Raji (cell line): ENCODE results near the gene FUT8.

Experiments
- POLR2A ChIP-seq: IDR thresholded peaks from 2 replicates; pipeline ENCODE4 v1.6.1; 2011; ENCODE audit warnings: low read depth, low read length, control low read depth; ENCODE audit not compliant: insufficient read depth

Gene FUT8

DNA sequence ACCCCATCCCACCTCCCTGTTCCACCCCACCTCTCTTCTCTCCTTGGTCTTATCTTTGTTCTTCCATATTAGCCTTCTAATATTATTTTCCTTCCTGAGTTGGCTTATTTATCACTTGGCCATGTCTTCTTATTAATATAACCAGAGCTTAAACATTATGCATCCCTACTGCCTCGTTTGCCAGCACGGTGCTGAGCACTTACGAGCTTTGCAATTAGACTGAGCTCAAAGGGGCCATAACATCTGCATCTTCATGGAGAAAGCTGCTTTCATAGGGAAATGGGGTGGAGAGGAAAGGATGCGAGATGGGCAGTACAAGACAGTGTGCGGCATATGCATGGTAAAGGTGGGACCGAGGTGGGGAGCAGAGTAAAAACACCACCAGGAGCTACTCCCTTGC lies 342.8 kb downstream of the FUT8 start:
- TF ChIP-seq POLR2A = no peak

DNA sequence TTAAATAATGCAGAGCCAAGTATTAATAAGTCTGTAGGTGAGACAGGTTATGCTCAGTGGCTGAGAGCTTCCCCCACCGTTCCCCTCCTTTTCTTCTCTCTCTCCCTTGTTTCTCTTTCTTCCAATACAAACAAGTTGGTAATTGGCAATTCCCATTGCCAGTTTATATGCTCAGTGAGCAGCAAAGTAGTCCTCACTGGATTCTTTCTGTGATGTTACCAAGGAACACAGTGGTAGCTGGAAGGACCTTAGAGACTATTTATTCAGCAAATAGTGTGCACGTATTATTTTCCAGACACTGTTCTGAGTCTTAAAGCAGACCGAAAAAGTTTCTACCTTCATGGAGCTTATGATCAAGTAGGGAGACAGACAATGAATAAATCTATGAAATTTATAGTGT lies 344.4 kb downstream of the FUT8 start:
- no peak for TF ChIP-seq POLR2A

DNA sequence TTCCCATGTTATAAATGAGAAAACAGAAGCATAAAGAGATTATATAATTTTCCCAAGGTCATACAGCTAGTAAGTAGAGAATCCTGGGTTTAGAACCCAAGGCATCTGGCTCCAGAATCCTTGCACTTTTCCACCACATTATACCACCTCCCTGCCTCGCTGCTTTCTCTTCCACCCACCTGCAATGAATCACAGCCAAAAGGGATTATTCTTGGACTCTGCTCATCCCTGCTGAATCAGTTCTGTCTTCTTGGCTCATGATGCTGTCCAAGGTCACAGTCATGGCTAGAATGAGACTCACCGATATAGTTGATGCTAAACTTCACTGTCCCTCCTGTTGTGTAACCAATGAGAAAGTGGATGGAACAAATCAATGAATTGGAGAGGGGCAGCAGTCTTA lies 356.6 kb downstream of the FUT8 start:
- no peak for TF ChIP-seq POLR2A

DNA sequence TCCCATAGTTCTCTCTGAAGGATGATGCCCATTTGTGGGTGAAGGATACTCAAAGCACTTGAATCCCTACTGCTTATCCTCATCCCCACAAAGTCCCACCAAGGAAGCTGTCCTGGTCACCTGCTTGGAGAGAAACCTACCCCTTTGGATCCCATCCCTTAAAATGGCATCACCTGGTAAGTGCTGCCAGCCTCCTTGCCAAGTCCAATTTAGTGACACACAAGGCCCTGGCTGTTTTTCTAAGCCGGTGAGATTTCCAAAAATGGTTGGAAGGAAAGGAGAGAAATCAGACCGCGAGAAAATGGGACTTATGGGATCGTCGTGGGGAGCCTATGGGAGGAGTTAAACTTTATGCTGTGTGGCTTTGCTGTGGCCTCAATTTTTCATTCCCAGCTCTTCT lies 358.2 kb downstream of the FUT8 start:
- TF ChIP-seq POLR2A = no peak

DNA sequence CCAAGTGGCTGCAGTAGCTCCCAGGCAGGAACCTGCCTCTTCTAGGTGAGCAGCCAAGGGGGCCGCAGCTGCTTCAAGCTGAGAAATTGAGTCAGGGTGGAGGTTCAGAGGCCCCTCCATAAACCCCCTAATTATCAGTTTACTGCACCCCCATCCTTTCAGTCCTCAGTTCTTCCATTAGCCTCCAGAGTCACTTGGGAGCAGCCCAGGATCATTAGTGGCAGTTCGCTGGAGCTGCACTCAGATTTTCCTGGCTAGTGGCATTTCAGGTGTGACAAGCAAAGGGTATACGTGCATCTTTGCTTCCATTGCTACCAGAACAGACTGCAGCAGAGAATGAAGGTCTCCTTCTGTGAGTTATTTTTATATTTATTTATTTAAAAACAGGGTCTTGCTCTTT lies 358.7 kb downstream of the FUT8 start:
- no peak for TF ChIP-seq POLR2A

DNA sequence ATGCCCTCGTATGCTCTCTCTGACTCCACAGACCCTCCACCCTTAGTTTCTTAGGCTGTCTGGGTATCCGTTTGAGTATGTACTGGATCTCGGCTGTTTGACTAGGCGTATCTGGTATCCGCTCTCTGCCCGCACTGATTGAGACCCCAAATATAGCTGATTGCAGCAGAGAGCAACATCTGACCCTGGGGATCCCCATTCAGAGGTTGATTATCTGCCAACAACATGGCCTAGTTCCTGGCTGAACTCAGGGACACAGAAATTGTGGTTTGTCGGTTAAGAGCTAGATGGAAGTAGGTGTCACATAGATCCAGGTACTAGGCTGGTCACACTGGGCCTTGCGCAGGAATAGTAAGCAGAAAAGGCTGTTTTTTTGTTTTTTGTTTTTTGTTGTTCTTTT lies 359.9 kb downstream of the FUT8 start:
- no peak for TF ChIP-seq POLR2A

DNA sequence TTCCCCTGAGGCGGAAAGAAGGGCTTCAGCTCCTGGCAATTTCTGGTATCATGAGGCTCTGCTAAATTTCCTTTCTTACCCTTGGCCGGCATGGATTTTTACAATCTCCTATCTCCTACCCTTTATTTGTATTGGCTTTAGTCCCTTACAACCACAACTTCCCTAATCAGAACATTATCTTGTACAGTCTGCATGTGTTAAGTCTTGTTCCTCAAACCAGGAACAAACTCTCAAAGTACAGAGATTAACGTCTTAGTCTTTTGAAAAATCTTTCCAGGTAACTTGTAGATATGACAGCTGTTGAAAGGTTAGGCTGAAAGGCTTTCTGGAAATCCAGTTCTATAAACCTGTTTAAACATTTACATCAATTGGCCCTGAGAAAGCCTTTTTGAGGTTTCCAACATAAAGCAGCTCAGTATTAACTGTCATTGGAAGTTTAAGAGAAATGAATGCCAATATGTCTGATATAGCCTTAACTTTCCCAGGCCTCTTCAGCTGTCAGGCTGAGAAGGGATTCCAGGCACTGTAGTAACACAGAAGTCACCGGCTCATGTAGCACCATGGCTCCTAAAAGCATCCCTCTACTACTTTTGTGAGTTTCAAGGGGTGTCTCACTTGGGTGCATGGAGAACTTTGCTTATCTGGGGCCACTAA lies 360.5 kb downstream of the FUT8 start:
- no peak for TF ChIP-seq POLR2A

DNA sequence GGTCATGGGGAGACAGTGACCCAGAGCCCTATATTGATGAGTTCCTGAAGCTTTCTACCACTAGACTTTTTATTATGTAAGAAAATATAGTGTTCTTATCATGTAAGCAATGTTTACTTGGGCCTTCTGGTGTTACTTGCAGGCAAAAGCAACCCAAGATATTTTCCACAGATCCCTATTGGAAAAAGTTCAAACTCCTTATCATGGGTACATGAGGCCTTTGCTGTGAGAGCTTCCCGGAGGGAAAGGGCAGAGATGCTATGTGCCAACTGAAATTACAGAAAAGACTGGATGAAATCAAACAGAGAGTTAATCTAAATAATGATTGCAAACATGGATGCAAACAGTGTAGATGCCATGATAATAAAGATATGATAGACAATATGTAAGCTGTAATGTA lies 361.5 kb downstream of the FUT8 start:
- TF ChIP-seq POLR2A = no peak

DNA sequence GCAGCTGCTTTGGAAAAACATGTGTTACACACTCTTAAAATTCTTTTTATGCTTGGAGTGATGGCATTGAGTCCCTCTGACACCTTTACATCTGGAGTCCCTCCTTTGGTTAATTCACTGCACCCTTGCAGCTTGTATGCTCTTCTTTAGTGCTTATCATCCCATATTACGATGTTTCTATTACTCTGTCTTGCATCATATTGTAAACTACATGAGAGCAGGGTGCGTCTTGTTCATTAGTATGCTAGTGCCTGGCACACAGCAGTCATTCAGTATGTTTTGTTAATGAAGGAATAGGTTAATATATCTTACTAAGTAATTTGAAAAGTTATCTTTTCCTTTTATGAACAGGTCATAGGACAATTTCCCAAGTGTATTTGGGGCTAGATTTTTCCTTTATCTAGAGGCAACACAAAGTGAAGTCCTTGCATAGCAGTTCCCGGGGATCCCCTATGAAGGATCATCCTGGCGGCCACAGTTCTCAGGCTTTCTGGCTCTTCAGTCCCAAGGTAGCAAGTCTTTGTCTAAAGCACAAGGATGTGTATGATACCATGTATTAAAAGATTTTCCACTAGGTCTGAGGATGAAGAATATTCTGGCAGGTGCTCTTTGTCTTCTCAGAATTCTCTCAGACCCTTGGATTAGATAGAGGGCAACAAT lies 363.8 kb downstream of the FUT8 start:
- no peak for TF ChIP-seq POLR2A

DNA sequence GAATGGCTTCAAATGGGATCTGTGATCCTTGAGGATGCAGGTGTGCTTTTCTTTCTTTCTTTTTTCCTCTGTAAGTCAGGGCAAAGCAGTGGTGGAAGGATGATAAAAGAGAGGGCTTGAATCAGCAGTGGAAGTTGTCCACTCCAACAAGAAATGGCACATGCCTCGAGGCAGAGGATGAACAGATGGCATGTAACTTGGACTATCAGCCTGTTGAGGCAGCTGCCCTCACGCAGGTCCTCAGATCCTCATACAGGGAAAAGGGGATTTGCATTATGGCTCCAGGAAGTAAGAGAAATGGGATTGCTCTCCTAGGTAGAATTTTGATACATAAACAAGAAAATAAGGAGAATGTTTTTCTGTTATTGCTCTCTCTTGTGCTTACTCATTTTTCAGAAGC lies 368.0 kb downstream of the FUT8 start:
- no peak for TF ChIP-seq POLR2A

DNA sequence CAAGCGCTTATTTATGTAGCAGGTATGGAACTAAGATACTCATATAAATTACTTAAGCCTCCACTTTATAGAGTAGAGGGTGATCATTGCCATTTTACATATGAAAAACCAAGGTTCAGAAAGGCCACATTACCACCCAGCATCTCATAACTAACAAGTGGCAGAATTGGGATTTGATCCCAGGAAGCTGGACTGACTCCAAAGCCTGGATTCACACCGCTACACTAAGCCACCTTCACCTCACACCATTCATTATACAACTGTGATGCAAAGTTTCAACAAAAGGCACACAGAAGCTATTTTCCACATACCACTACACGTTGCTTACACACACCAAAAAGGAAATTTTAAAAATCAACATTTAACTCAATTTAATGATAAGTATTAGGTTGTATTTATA lies 370.6 kb downstream of the FUT8 start:
- no peak for TF ChIP-seq POLR2A

DNA sequence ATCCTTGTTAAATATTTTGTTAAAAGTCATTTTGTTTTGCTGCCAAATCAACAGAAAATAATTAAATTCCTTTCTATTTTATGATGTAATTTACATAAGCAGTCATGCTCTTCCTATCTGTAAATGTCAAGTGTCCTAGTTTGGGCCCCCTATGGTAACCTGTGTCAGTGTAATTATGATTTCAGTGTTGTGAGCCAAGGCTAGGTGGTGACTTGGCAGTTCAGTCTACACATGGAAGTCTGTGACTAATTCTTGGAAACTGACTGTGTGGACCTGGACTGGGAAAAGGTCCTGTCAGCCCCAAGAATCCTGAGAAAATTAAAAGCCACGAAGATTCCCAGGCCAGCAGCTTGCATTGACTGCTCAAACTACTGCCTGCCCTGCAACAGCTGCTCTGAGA lies 371.0 kb downstream of the FUT8 start:
- no peak for TF ChIP-seq POLR2A

DNA sequence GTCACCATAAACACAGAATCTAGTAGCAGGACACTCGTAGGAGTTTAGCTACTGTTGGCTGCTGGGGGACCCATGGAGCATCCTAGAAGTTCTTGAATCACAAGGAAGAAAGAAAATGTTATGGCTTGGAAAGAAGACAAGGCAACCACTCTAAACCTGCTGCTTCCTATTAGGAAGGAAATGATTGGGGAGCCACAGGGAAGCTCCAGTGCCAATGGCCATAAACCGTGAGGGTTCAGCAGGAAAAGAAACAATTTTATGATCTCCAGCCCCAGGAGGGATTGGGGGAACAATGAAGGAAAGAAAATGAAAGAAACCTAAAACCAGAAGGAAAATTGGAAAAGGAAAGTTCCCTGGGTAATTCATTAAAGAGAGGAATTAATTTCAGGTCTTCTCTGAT lies 372.0 kb downstream of the FUT8 start:
- no peak for TF ChIP-seq POLR2A

DNA sequence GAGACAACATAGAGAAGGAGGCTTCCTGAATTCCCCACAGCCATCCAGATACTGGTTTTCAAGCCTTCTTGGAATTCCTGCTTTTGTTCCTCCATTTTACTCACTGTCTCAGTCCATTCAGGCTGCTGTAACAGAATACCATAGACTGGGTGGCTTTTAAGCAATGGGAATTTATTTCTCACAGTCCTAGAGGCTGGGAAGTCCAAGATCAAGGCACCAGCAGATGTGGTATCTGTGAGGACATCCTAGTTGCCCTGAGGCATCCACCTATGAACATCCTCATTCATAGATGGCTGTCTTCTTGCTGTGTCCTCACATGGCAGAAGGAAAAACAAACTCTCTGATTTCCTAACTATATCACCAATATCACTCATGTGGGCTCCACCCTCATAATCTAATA lies 374.9 kb downstream of the FUT8 start:
- TF ChIP-seq POLR2A = no peak

DNA sequence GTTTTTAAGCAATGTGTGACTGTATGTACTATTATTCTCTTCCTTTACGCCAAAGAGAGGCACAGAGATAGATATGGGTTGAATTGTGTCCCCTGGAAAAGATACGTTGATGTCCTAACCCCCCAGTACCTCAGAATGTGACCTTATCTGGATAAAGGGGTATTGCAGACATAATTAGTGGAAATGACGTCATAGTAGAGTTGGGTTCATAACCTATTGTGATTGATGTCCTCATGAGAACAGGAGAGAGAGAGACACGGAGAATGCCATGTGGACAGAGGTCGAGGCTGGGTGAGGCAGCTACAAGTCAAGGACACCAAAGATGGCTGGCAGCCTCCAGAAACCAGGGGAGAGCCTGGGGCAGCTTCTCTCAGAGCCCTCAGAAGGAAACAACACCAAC lies 376.3 kb downstream of the FUT8 start:
- TF ChIP-seq POLR2A = no peak

DNA sequence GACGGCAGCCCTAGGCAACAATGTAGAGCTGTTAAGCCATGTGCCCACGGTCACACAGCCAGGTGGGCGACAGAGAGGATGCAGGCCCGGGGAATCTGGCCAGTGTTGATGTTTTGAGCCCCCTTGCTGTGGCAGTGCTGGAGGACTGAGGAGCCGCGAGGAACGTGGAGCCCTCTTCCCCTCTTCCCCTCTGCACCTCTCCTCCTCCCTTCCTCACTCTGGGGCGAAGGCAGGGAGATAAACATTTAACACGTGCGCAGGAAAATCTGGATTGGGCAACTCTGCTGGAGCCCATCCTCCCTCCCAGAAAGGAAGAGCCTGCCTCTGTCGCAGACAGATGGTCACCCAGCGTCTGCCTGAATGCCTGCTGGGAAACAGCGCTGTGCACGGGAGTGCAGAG lies 376.8 kb downstream of the FUT8 start:
- TF ChIP-seq POLR2A = no peak
